ENCODE data around the gene ATXN10.

- TF ChIP-seq SP1 (IDR thresholded peaks at IDR 0.05) (no peak), CTBP1 (IDR thresholded peaks at IDR 0.05; ENCODE audit: borderline replicate concordance) (no peak), L3MBTL2 (conservative IDR thresholded peaks at IDR 0.05) (no peak), BHLHE40 (IDR thresholded peaks at IDR 0.05; ENCODE audit: borderline replicate concordance) (no peak)
Observed at GRCh38 chr22:45871721-45872120, 200.1 kb downstream of the ATXN10 start.
